VCaP (cell line): ENCODE measurements around the gene EID3.
"Not testable (repeated sequence)": the region's sequence is repeated elsewhere in the genome, so short reads cannot be mapped to it uniquely, and the experiment has no call there.

Experiments
- H3K27ac ChIP-seq: fragments of 450-650 bp; 2 replicates; pipeline ENCODE4 v1.5.1; 2017
- TF ChIP-seq, protein P1 (sequence below): fragments of 450-650 bp; conservative IDR thresholded peaks from 2 replicates; pipeline ENCODE4 v1.5.1; 2017; ENCODE audit warnings: mild to moderate bottlenecking, moderate library complexity

Gene EID3

DNA sequence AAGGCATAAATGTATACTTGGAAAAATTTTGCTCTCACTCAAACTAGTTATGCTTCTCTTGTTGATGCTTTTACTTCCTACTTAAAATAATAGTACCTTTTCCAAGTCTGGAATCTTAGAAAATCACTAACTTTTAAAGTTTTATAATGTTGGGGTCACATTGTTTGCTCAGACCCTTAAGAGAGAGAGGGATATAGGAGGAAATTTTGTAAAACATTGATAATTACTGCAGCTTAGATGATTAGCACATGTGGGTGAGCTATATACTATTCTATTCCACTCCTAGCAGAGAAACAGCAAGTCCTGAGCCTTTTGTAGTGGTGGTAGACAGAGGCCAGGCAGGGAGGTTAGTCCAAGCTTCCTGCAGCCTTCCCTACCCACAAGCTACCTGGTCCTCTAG lies 13.4 kb downstream of the EID3 start:
- TF ChIP-seq, protein P1, sequence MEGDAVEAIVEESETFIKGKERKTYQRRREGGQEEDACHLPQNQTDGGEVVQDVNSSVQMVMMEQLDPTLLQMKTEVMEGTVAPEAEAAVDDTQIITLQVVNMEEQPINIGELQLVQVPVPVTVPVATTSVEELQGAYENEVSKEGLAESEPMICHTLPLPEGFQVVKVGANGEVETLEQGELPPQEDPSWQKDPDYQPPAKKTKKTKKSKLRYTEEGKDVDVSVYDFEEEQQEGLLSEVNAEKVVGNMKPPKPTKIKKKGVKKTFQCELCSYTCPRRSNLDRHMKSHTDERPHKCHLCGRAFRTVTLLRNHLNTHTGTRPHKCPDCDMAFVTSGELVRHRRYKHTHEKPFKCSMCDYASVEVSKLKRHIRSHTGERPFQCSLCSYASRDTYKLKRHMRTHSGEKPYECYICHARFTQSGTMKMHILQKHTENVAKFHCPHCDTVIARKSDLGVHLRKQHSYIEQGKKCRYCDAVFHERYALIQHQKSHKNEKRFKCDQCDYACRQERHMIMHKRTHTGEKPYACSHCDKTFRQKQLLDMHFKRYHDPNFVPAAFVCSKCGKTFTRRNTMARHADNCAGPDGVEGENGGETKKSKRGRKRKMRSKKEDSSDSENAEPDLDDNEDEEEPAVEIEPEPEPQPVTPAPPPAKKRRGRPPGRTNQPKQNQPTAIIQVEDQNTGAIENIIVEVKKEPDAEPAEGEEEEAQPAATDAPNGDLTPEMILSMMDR: no peak
- H3K27ac ChIP-seq: no peak overlapping the region

DNA sequence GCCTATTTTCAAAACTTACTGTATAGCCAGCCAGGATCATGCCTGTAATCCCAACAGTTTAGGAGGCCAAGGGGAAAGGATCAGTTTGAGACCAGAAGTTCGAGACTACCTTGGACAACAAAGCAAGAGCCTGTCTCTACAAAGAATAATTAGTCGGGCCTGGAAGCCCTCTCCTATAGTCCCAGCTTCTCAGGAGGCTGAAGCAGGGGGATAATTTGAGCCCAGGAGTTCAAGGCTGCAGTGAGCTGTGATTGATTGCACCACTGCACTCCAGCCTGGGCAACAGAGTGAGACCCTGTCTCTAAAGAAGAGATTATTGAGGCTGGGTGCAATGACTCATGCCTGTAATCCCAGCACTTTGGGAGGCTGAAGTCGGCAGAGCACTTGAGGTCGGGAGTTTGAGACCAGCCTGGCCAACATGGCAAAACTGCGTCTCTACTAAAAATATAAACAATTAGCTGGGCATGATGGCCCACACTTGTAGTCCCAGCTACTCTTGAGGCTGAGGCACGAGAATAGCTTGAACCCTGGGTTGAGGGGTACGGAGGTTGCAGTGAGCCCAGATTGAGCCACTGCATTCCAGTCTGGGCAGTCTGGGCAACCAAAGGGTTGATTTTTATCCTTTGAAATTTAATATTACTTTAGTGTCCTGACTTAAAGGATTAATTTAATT lies 14.1 kb downstream of the EID3 start:
- TF ChIP-seq, protein P1: no peak
- H3K27ac ChIP-seq: no peak overlapping the region

DNA sequence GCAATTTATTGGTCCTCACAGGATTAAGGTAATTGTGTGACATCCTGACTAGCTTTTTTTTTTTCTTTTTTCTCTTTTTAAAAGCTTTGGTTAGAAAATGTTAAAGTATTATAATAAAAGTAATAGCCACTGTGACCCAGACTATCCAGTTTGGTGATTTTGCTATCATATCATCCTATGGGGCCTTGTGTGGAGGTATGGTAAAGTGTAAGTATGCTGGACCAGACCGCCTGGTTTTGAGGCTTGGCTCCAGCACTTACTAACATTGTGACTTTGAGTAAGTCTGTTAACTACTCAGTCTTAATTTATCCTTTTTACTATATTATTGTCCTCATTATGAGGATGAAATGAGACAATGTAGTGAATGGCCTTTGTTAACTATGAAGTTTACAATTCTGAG lies 15.5 kb downstream of the EID3 start:
- TF ChIP-seq, protein P1: no peak
- H3K27ac ChIP-seq: no peak overlapping the region

DNA sequence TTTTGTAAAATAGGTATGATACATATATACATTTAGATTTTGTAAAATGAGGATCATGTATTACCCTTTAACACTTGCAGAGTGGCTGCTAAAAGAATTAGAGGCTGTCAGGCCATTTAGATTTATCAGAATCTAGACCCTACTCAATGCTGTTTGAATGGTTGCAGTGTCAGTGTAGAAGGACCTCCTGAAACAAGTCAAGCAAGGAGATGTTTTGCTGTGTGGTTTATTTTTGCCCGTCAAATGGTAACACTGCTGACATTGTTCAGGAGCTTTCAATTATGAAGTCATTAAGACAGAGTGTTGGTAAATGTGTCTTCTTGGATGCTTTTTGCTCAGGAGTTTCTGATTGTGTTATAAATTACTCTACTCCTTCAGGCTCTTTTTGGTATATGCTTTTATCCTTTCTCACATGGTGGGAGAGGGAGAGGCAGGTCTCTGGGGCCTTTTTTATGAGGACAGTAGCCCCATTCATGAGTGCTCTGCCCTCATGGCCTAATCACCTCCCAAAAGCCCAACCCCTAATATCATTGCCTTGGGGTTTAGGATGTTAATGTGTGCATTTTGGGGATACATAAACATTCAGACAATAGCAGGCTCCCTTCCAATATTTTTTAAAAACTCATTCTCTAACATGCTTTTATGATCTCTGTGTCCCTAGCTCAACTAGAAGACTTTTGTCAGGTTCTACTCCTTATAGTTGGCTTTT lies 16.5 kb downstream of the EID3 start:
- TF ChIP-seq, protein P1: no peak
- no peak overlapping the region for H3K27ac ChIP-seq

DNA sequence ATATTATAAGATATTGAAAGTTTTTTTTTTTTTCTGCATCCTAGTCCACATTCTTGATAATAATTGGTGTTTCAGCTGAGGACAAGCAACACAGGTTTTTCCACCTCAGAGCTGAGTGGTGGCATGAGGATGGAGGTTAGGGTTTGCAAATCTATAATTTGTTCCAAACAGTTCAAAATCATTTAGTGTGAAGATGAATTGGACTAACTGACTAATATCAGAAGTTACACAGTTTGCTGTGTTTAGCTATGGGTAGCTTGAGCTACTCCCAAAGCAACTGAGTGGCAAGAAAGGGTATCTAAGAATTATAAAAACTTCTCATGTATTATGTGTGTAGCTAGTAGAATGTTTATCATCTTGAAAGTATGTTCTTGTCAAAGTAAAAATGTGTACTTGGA lies 17.1 kb downstream of the EID3 start:
- H3K27ac ChIP-seq: no peak overlapping the region
- TF ChIP-seq, protein P1: no peak

DNA sequence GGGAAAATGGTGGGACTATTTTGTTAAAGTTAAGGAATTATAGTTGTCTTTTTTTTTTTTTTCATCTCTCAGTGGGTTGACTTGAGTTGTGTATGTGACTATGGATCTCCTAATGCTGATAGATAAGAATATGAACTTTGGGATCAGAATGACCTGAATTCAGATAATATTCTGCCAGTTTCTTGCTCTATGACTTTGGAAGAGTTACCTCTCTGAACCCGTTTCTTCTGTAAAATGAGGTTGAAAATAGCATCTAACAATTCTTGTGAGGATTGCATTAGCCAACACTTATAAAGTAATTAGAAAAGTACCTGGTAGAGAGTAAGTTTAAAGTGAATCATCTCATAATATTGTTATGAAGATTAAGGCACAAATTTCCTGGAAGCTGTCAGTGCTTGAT lies 18.4 kb downstream of the EID3 start:
- TF ChIP-seq, protein P1: no peak
- H3K27ac ChIP-seq: no peak overlapping the region

DNA sequence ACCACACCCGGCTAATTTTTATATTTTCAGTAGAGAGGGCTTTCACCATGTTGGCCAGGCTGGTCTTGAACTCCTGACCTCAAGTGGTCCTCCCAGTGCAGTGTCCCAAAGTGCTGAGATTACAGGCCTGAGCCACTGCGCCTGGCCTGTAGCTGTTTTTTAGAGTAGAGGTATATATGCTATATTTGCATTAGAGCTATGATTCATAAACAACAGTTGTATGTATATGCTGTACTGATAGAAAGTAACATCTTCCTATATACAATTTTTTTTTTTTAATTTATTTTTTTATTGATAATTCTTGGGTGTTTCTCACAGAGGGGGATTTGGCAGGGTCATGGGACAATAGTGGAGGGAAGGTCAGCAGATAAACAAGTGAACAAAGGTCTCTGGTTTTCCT lies 19.0 kb downstream of the EID3 start:
- H3K27ac ChIP-seq: not testable (repeated sequence)

DNA sequence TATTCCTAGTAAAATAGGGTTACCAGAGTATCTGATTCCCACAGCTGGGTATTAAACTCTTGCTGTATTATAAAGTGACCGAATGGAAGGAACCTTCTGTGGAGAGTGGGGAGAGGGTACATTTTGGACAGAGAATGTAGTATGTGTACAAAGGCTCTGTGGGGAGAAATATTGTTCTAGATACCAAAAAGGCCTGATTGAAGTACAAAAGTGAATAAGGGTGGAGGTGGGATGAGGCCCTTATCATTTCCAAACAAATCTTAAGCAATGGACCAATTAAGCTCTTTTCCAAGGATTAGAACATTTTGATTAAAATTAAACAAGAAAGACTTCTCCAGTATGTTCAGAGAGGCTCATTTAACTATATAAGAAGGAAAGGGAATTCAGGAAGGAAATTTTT lies 20.4 kb downstream of the EID3 start:
- TF ChIP-seq, protein P1: no peak
- peak overlapping the region; percentile 22 for H3K27ac ChIP-seq

DNA sequence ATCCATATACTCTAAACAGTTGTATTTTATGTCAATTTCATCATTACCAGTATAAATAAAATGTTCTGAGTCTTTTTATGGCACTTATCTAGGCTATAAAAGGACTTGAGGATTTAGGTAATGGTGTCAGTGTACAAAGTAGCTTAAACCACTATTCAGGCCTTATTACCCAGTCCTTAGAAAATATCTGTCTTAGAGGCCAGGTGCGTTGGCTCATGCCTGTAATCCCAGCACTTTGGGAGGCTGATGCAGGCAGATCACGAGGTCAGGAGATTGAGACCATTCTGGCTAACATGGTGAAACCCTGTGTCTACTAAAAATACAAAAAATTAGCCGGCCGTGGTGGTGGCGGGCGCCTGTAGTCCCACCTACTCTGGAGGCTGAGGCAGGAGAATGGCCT lies 24.7 kb downstream of the EID3 start:
- not testable (repeated sequence) for H3K27ac ChIP-seq
